Measurements from ENCODE around the gene RTN1. TPM values are rescaled to one million over a fixed set of nuclear protein-coding genes. Genes with fewer than 3 reads are reported as not detected.

RTN1 gene
- polyA plus RNA-seq, 2 of the 4 experiments (the other 2 are of a cell fraction) = 0.09 TPM; not detected in 1

GRCh38 chr14:59677771-59678231 is 192.8 kb downstream of the RTN1 start:
- ATAC-seq (no peak), DNase-seq (ENCODE audit: low read depth in 1 of 2, low spot score in 1 of 2) (no peak), FAIRE-seq (no peak)
- H3K4me2 ChIP-seq = no peak overlapping the region
- no peak overlapping the region for H3K27ac ChIP-seq
- no peak overlapping the region for H3K4me3 ChIP-seq
- ChIA-PET CTCF (no interaction called here), POLR2A (no interaction called here)
- no peaks in the 10 kb centered on the region for H3K9me3 ChIP-seq
- no peak for TF ChIP-seq EHMT2 (IDR thresholded peaks at IDR 0.05; ENCODE audit: low read depth)
- TF ChIP-seq CHD2 (IDR thresholded peaks at IDR 0.05; ENCODE audit: low read length, partially characterized antibody) = no peak
- TF ChIP-seq CTCF (IDR thresholded peaks at IDR 0.05) = no peak
- TF ChIP-seq ZNF302 (CRISPR knock-in tag; IDR thresholded peaks at IDR 0.05) = no peak
- TF ChIP-seq FOSB (CRISPR knock-in tag; IDR thresholded peaks at IDR 0.05) = no peak
- TF ChIP-seq ZC3H11A (IDR thresholded peaks at IDR 0.05) = no peak
- TF ChIP-seq MAFK (IDR thresholded peaks at IDR 0.05; ENCODE audit: partially characterized antibody) = no peak
- TF ChIP-seq NR3C1 (IDR thresholded peaks at IDR 0.05) = no peak
- no peak for TF ChIP-seq JUN (IDR thresholded peaks at IDR 0.05)
- no peak for TF ChIP-seq NPAS2 (CRISPR knock-in tag; IDR thresholded peaks at IDR 0.05; ENCODE audit: borderline replicate concordance)
- no peak for TF ChIP-seq JUNB (IDR thresholded peaks at IDR 0.05)
- no peak for TF ChIP-seq TP53 (CRISPR knock-in tag; IDR thresholded peaks at IDR 0.05)
- no peak for TF ChIP-seq KDM1A (IDR thresholded peaks at IDR 0.05; ENCODE audit: low read depth)
- no peak for TF ChIP-seq HEYL (CRISPR knock-in tag; IDR thresholded peaks at IDR 0.05)
- no peak for TF ChIP-seq HDAC2 (IDR thresholded peaks at IDR 0.05)
- no peak for TF ChIP-seq TFCP2L1 (CRISPR knock-in tag; IDR thresholded peaks at IDR 0.05)
- no peak for TF ChIP-seq HMGXB4 (CRISPR knock-in tag; IDR thresholded peaks at IDR 0.05; ENCODE audit: borderline replicate concordance)
- no peak for TF ChIP-seq EHF (CRISPR knock-in tag; IDR thresholded peaks at IDR 0.05)
- TF ChIP-seq FOXS1 (CRISPR knock-in tag; IDR thresholded peaks at IDR 0.05) = no peak
- TF ChIP-seq USF2 (IDR thresholded peaks at IDR 0.05) = no peak
- WGBS (ENCODE audit: missing lambda C conversion rate) = 5% methylated on average over 3 of the region's 3 CpGs
- no peaks in the 10 kb centered on the region for H3K4me1 ChIP-seq

GRCh38 chr14:59675394-59675793 is 195.2 kb downstream of the RTN1 start:
- Histone ChIP-seq H3K27ac (no peak overlapping the region), H3K4me1 (no peaks in the 10 kb centered on the region), H3K4me3 (no peak overlapping the region), H3K9me3 (no peaks in the 10 kb centered on the region), H3K4me2 (no peak overlapping the region)
- DNase-seq (ENCODE audit: low read depth in 1 of 2, low spot score in 1 of 2) (no peak), ATAC-seq (no peak), FAIRE-seq (no peak)
- POLR2A ChIA-PET = no interaction called here
- CTCF ChIA-PET = interaction anchor here (1.2 kb wide), 1 partner anchor 52 kb away, joined by 3 read pairs; no protein-coding TSS in a partner anchor
- TF ChIP-seq FOXS1 (CRISPR knock-in tag; IDR thresholded peaks at IDR 0.05) (no peak), EHMT2 (IDR thresholded peaks at IDR 0.05; ENCODE audit: low read depth) (no peak), CHD2 (IDR thresholded peaks at IDR 0.05; ENCODE audit: low read length, partially characterized antibody) (no peak), RAD21 (conservative IDR thresholded peaks at IDR 0.05 in 1 of 2, IDR thresholded peaks at IDR 0.05 in 1 of 2) (no peak), PHF8 (IDR thresholded peaks at IDR 0.05; ENCODE audit: borderline replicate concordance, low read depth) (no peak), FOSL2 (IDR thresholded peaks at IDR 0.05) (no peak), FOSL2 (CRISPR knock-in tag; IDR thresholded peaks at IDR 0.05) (no peak)
- 2% methylated on average over 1 of the region's 1 CpG for WGBS (ENCODE audit: missing lambda C conversion rate)
